Activated naive CD4-positive, alpha-beta T cell treated with anti-CD3 and anti-CD28 coated beads for 36 hours (primary cell): Measurements from ENCODE around the gene NAB1. TPM values are rescaled to one million over a fixed set of nuclear protein-coding genes. Genes with fewer than 3 reads are reported as not detected.

ENCODE experiments used
- CTCF ChIA-PET: fragments of 350-600 bp; sonication (Branson Sonifier 250); formaldehyde crosslinking; loops from one replicate; lab custom pipeline; 2021; ENCODE audit warnings: antibody characterized with exemption; lab: Charles Lee
- DNase-seq: peaks from one replicate; pipeline ENCODE4 v3.0.0-alpha.2; 2020
- H3K27ac Mint-ChIP-seq: one replicate; pipeline ENCODE4 v1.8.0; 2021; ENCODE audit warnings: mild to moderate bottlenecking, mixed read lengths
- H3K27me3 Mint-ChIP-seq: one replicate; pipeline ENCODE4 v1.8.0; 2021; ENCODE audit warnings: low read depth, mixed read lengths
- H3K36me3 Mint-ChIP-seq: one replicate; pipeline ENCODE4 v1.8.0; 2021; ENCODE audit warnings: low read depth, mixed read lengths
- H3K4me1 Mint-ChIP-seq: one replicate; pipeline ENCODE4 v1.8.0; 2021; ENCODE audit warnings: low read depth, mixed read lengths
- H3K4me3 Mint-ChIP-seq: one replicate; pipeline ENCODE4 v1.8.0; 2021; ENCODE audit warnings: mild to moderate bottlenecking, moderate library complexity, mixed read lengths
- H3K9me3 Mint-ChIP-seq: one replicate; pipeline ENCODE4 v1.8.0; 2021; ENCODE audit warnings: mixed read lengths
- intact Hi-C: fragments of 100-400 bp; cut with micrococcal nuclease; formaldehyde crosslinking; loops from one replicate; pipeline ENCODE4 v1.15.1; 2023
- total RNA-seq, 2 experiments: library from RNA; stranded (reverse); gene quantifications; one replicate each; pipeline ENCODE4 v1.2.3, GENCODE V29; 2021

The NAB1 gene
- total RNA-seq, 2 experiments from 2014 or later: 38.7 to 48.1 TPM

GRCh38 chr2:190625691-190626090 is 23.2 kb upstream of the NAB1 start:
- CTCF ChIA-PET: interaction anchor here (0.9 to 1.8 kb wide), 3 partner anchors 10 to 63 kb away, joined by 3 to 6 read pairs (median 4); no protein-coding TSS in a partner anchor
- no peaks in the 10 kb centered on the region for H3K27me3 Mint-ChIP-seq
- DNase-seq: no peak
- H3K9me3 Mint-ChIP-seq: no peaks in the 10 kb centered on the region
- H3K36me3 Mint-ChIP-seq: no peaks in the 10 kb centered on the region
- no peak overlapping the region for H3K27ac Mint-ChIP-seq
- H3K4me3 Mint-ChIP-seq: no peak overlapping the region
- H3K4me1 Mint-ChIP-seq: peaks cover 12% of the 10 kb centered on the region
- intact Hi-C loops: no loop called here

DNA sequence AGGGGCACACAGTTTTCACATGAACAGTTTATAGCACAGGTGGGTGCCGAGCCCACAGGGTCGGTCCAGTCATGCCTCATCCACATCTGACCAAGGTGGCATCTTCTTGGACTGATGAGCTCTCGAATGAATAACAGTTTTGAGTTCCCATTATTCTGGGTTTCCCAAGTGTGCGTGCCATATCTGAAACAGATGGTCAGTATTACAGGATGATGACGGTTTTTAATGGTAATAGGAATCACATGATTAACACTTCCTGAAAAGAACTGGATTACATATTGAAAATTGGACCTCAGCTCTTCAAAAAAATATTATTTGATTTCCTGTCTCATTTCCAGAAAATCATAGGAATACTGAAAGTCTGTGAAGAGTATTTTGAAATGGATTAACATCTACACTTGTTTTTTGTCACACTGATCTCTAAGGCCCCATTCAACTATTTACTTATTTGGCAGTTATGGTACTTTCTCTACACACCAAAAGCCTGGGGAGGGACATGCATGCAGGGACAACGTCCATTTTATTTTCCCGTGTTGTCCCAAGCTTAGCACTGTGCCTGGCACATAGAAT is 22.2 kb upstream of the NAB1 start:
- Mint-ChIP-seq H3K36me3 (no peaks in the 10 kb centered on the region), H3K27me3 (no peaks in the 10 kb centered on the region), H3K27ac (no peak overlapping the region), H3K4me3 (no peak overlapping the region), H3K9me3 (no peaks in the 10 kb centered on the region), H3K4me1 (peaks cover 12% of the 10 kb centered on the region)
- intact Hi-C loops: no loop called here
- CTCF ChIA-PET: interaction anchor here (0.7 to 1.8 kb wide), 2 partner anchors 9 to 53 kb away, joined by 3 to 6 read pairs; no protein-coding TSS in a partner anchor
- DNase-seq: no peak

DNA sequence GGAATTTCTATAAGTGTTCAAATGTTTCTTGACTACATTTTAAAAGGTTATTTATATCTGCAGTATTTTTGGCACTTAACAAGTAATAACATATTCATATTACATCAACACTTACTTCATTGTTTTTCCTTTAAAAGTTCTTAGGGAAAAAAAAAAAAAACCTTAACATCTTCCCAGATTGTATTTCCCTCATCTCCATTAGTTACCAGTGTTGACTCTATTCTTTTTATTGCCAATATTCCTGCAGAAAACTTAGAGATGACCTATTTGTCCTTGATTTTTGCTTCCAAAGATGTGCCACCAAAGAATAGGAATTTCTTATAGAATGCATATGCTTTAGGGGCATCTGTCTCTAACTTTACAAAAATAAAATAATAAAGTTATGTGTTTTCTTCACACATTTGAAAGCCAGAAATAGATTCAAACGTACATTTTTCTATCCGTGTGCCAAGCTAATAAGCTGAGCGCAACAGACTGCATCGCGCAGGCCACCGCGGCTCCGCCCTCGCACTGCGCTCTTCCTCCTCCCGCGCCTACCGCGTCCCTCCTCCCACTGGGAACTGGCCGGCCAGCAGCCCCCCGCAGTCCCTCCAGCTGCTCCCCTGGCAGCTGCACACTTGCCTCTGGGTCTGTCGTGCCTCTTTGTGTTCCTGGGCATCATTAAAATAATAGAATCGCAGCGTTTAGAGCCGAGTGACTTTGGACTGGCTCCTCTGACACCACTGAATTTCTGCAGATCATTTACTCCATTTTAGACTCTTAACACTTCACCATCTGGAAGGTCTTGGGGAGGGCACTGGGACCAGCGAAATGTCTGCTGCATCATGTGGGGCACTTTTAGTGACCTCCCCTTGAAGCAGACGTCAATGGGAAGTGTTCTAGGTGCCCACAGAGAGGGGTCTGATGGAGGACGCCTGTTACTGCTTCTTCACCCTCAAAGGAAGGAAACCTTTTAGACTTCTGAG is 21.2 kb upstream of the NAB1 start:
- Mint-ChIP-seq H3K36me3 (no peaks in the 10 kb centered on the region), H3K4me3 (peak overlapping the region; percentile 80), H3K4me1 (peaks cover 12% of the 10 kb centered on the region), H3K9me3 (no peaks in the 10 kb centered on the region), H3K27ac (no peak overlapping the region), H3K27me3 (no peaks in the 10 kb centered on the region)
- peak; percentile 32 for DNase-seq
- intact Hi-C loops: loop anchor here (2.0 kb wide), 1 partner anchor 539 kb away; no protein-coding TSS in a partner anchor
- CTCF ChIA-PET: interaction anchor here (0.7 kb wide), 1 partner anchor 52 kb away, joined by 3 read pairs; no protein-coding TSS in a partner anchor

DNA sequence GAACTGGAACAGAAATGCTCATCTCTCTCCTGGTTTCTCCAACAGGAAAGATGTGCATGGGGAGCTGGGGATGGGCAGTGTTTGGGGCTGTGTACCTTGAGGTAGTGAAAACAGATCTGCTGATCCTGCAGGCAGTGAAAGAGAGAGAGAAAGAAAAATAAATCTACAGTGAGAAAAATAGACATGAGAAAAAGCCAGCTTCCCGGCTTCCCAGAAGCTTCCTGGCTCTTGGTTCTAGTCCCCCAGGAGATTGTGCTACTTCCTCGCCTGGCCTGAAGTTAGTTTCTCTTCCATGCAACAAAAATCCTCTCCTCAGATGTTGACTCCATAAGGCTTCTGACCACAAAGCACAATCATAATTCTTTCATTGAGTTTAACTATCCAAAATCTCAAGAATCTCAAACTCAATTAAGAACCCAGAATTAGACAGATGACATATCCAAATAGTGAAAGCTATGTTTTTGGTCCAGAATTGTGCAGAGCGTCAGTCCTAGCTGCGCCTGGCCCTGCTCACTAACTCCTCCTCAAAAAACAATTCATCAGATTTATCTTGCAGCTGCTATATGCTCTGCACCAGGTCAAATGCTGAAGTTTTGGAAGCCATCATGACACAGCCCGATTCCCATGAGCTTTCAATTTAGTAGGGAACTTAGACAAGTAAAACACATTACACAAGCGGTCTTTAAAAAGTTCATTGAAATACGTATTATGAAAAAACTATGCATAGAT is 20.1 kb upstream of the NAB1 start:
- CTCF ChIA-PET: interaction anchor here (1.3 to 1.4 kb wide), 2 partner anchors 9 to 16 kb away, joined by 3 to 5 read pairs; no protein-coding TSS in a partner anchor
- Mint-ChIP-seq H3K4me3 (peak overlapping the region; percentile 80), H3K27me3 (no peaks in the 10 kb centered on the region), H3K27ac (no peak overlapping the region), H3K4me1 (peaks cover 12% of the 10 kb centered on the region), H3K9me3 (no peaks in the 10 kb centered on the region), H3K36me3 (no peaks in the 10 kb centered on the region)
- no peak for DNase-seq
- intact Hi-C loops: loop anchor here (2.0 kb wide), 1 partner anchor 540 kb away; no protein-coding TSS in a partner anchor

- no peak for DNase-seq
- CTCF ChIA-PET: interaction anchor here (0.6 to 1.3 kb wide), 4 partner anchors 15 to 153 kb away, joined by 3 to 4 read pairs (median 3); no protein-coding TSS in a partner anchor
- no peak overlapping the region for H3K4me3 Mint-ChIP-seq
- peaks cover 9% of the 10 kb centered on the region for H3K4me1 Mint-ChIP-seq
- H3K36me3 Mint-ChIP-seq: no peaks in the 10 kb centered on the region
- no peak overlapping the region for H3K27ac Mint-ChIP-seq
- no peaks in the 10 kb centered on the region for H3K9me3 Mint-ChIP-seq
- H3K27me3 Mint-ChIP-seq: no peaks in the 10 kb centered on the region
- intact Hi-C loops: no loop called here
These were observed 14.5 kb upstream of the NAB1 start for GRCh38 chr2:190634381-190634780.

DNA sequence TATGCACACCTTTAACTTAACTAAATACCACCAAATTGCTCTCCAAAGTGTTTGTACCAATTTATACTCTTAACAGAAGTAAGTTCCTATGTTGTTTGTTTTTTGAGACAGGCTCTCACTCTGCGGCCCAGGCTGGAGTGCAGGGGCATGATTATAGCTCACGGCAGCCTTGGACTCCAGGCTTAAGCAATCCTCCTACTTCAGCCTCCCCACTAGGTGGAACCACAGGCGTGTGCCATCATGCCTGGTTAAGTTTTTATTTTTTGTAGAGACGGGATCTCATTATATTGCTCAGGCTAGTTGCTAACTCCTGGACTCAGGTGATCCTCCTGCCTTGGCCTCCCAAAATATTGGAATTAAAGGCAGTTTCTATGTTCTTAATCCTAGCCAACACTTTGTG is 13.1 kb upstream of the NAB1 start:
- Mint-ChIP-seq H3K27ac (no peak overlapping the region), H3K9me3 (no peaks in the 10 kb centered on the region), H3K27me3 (no peaks in the 10 kb centered on the region), H3K4me1 (peaks cover 9% of the 10 kb centered on the region), H3K4me3 (no peak overlapping the region), H3K36me3 (no peaks in the 10 kb centered on the region)
- intact Hi-C loops: loop anchor here (1.0 to 5.0 kb wide), 3 partner anchors 45 to 253 kb away; no protein-coding TSS in a partner anchor
- CTCF ChIA-PET: interaction anchor here (0.7 to 1.7 kb wide), 8 partner anchors 10 to 216 kb away, joined by 3 to 8 read pairs (median 4); no protein-coding TSS in a partner anchor
- peak; percentile 60 for DNase-seq

GRCh38 chr2:190636361-190636760 is 12.5 kb upstream of the NAB1 start:
- no peak for DNase-seq
- Mint-ChIP-seq H3K27me3 (no peaks in the 10 kb centered on the region), H3K9me3 (no peaks in the 10 kb centered on the region), H3K36me3 (no peaks in the 10 kb centered on the region), H3K4me1 (peaks cover 9% of the 10 kb centered on the region), H3K4me3 (no peak overlapping the region), H3K27ac (no peak overlapping the region)
- CTCF ChIA-PET: interaction anchor here (0.7 to 1.7 kb wide), 4 partner anchors 10 to 215 kb away, joined by 3 to 8 read pairs (median 4); no protein-coding TSS in a partner anchor
- intact Hi-C loops: loop anchor here (1.0 to 5.0 kb wide), 3 partner anchors 44 to 254 kb away; no protein-coding TSS in a partner anchor

DNA sequence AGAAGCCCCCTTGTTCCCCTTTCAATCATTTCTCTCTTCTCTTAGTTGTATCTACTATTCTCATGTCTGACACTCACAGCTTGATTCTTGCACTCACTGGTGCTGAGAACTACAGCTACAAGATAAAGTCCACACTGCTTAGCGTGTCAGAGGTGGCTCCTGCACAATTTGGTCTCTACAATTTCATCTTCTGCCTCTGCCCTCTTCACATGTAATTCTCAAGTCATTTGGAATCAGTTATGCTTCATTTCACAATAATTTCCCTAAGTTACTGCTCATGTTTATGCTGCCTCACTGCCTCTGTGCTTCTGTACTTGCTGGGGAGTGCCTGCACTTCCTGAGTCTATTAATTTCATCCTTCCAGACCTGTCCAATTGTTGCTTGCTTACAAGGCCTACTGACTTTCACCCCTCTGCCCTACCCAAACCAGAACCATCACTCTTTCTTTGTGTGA is 11.6 kb upstream of the NAB1 start:
- Mint-ChIP-seq H3K27me3 (no peaks in the 10 kb centered on the region), H3K4me3 (no peak overlapping the region), H3K36me3 (no peaks in the 10 kb centered on the region), H3K27ac (no peak overlapping the region), H3K4me1 (peaks cover 9% of the 10 kb centered on the region), H3K9me3 (no peaks in the 10 kb centered on the region)
- intact Hi-C loops: loop anchor here (5.0 kb wide), 1 partner anchor 255 kb away; no protein-coding TSS in a partner anchor
- DNase-seq: no peak
- CTCF ChIA-PET: interaction anchor here (0.5 kb wide), 1 partner anchor 102 kb away, joined by 3 read pairs; no protein-coding TSS in a partner anchor

- Mint-ChIP-seq H3K9me3 (no peaks in the 10 kb centered on the region), H3K27me3 (no peaks in the 10 kb centered on the region), H3K27ac (no peak overlapping the region), H3K4me1 (peaks cover 10% of the 10 kb centered on the region), H3K36me3 (no peaks in the 10 kb centered on the region), H3K4me3 (no peak overlapping the region)
- CTCF ChIA-PET: interaction anchor here (0.7 kb wide), 1 partner anchor 10 kb away, joined by 3 read pairs; no protein-coding TSS in a partner anchor
- no peak for DNase-seq
- intact Hi-C loops: loop anchor here (5.0 kb wide), 1 partner anchor 256 kb away; no protein-coding TSS in a partner anchor
These were observed 10.8 kb upstream of the NAB1 start for GRCh38 chr2:190637903-190638618.

DNA sequence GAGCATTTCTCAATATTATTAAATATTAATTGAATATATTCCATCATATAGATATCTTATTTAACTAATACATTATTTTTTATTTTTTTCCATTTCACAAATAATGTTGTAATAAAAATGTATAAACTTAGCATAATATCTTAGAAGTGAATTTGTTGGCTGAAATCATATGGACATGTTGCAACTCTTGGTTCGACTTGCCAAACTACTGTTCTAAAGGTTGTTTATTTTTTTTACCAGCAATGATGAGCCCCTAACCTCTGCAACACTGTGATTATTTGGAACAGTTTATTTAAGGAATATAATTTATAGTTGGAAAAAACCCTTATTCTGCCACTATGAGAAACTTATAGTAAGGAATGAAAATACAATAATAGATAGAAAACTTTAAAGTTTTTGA is 8.8 kb upstream of the NAB1 start:
- no peak for DNase-seq
- CTCF ChIA-PET: no interaction called here
- Mint-ChIP-seq H3K27ac (no peak overlapping the region), H3K4me1 (peaks cover 24% of the 10 kb centered on the region), H3K9me3 (no peaks in the 10 kb centered on the region), H3K4me3 (no peak overlapping the region), H3K27me3 (no peaks in the 10 kb centered on the region), H3K36me3 (no peaks in the 10 kb centered on the region)
- intact Hi-C loops: no loop called here

GRCh38 chr2:190641469-190641868 is 7.4 kb upstream of the NAB1 start:
- DNase-seq: no peak

More at GRCh38 chr2:190641469-190641868, 7.4 kb upstream of the NAB1 start:
- Mint-ChIP-seq H3K9me3 (no peaks in the 10 kb centered on the region), H3K36me3 (no peaks in the 10 kb centered on the region), H3K27ac (no peak overlapping the region), H3K27me3 (no peaks in the 10 kb centered on the region), H3K4me1 (peaks cover 25% of the 10 kb centered on the region), H3K4me3 (no peak overlapping the region)
- CTCF ChIA-PET: no interaction called here
- intact Hi-C loops: no loop called here
